A549 (cell line): ENCODE measurements around the gene KRTAP10-10. TPM values are rescaled to one million over a fixed set of nuclear protein-coding genes. Genes with fewer than 3 reads are reported as not detected.
"Not testable (repeated sequence)": the region's sequence is repeated elsewhere in the genome, so short reads cannot be mapped to it uniquely, and the experiment has no call there.

Experiments used
- ATAC-seq, 2 experiments: fragments of 200-7000 bp in 1 of 2; fragments of >200 bp in 1 of 2; cut with Nextera tagmentation in 1 of 2; cut with Tn5 transposase in 1 of 2; 3 replicates each; pipeline versions ENCODE4 v1.8.0 to v1.9.1; 2018 to 2020; ENCODE audit warnings: mild to moderate bottlenecking in 1 of 2, moderate library complexity in 1 of 2
- CTCF ChIA-PET: fragments of 300-600 bp; sonication (Branson Sonifier 250); formaldehyde crosslinking; extraction: SDS; loops from one replicate; lab custom pipeline; 2021; ENCODE audit warnings: antibody characterized with exemption, inconsistent platforms; lab: Yijun Ruan, JAX
- POLR2A ChIA-PET: fragments of 350-600 bp; formaldehyde crosslinking; extraction: SDS; loops from one replicate; lab custom pipeline; 2021; ENCODE audit warnings: antibody characterized with exemption, inconsistent platforms; lab: Yijun Ruan, JAX
- DNase-seq, 2 experiments: peaks; one replicate each; pipeline versions ENCODE4 v3.0.0 to v3.0.0-alpha.2; 2011 to 2016; ENCODE audit warnings: low read depth in 1 of 2, low spot score in 1 of 2
- FAIRE-seq: peaks from 2 replicates; lab custom pipeline; 2011; peaks lifted over from hg19 to GRCh38; lab: Jason Lieb, UNC
- H3K27ac ChIP-seq, 2 experiments: fragments of >200 bp; sonication (Bioruptor Twin); formaldehyde crosslinking; 3 replicates each; pipeline ENCODE4 v1.5.1; 2016 to 2017
- H3K4me1 ChIP-seq: fragments of >200 bp; sonication (Bioruptor Twin); formaldehyde crosslinking; 3 replicates; pipeline ENCODE4 v1.6.1; 2016
- H3K4me2 ChIP-seq: fragments of >200 bp; sonication (Bioruptor Twin); formaldehyde crosslinking; 3 replicates; pipeline ENCODE4 v1.6.1; 2016
- H3K4me3 ChIP-seq: fragments of >200 bp; sonication (Bioruptor Twin); formaldehyde crosslinking; 3 replicates; pipeline ENCODE4 v1.5.1; 2016
- H3K9me3 ChIP-seq: fragments of >200 bp; sonication (Bioruptor Twin); formaldehyde crosslinking; 3 replicates; pipeline ENCODE4 v1.6.1; 2016
- BCL3 ChIP-seq: fragments of >200 bp; sonication (Bioruptor Twin); formaldehyde crosslinking; IDR thresholded peaks from 3 replicates; pipeline ENCODE4 v1.6.1; 2016
- BHLHE40 ChIP-seq: IDR thresholded peaks from 2 replicates; pipeline ENCODE4 v1.6.1; 2012; ENCODE audit warnings: low read depth, low read length, inconsistent platforms
- CHD4 ChIP-seq: fragments of 200-600 bp; sonication (generic); IDR thresholded peaks from 2 replicates; pipeline ENCODE4 v1.6.1; 2016; ENCODE audit warnings: antibody characterized with exemption, mild to moderate bottlenecking, borderline replicate concordance
- CTCF ChIP-seq: fragments of >200 bp; sonication (Bioruptor Twin); formaldehyde crosslinking; IDR thresholded peaks from 3 replicates; pipeline ENCODE4 v1.5.1; 2016
- HDAC2 ChIP-seq: fragments of 200-600 bp; sonication (generic); IDR thresholded peaks from 2 replicates; pipeline ENCODE4 v1.6.1; 2016
- HEYL ChIP-seq: fragments of 250-450 bp; sonication (Bioruptor Pico); IDR thresholded peaks from 2 replicates; pipeline ENCODE4 v1.8.0; 2021; ENCODE audit warnings: mild to moderate bottlenecking, moderate library complexity
- HMGXB4 ChIP-seq: fragments of 250-450 bp; sonication (Bioruptor Pico); IDR thresholded peaks from 2 replicates; pipeline ENCODE4 v1.5.0; 2021; ENCODE audit warnings: mild to moderate bottlenecking, moderate library complexity, borderline replicate concordance
- HOXB13 ChIP-seq: fragments of 250-450 bp; sonication (Bioruptor Pico); IDR thresholded peaks from 2 replicates; pipeline ENCODE4 v1.5.0; 2020; ENCODE audit warnings: low read depth, mild to moderate bottlenecking, moderate library complexity
- NR3C1 ChIP-seq: fragments of >200 bp; sonication (Bioruptor Twin); formaldehyde crosslinking; IDR thresholded peaks from 3 replicates; pipeline ENCODE4 v1.6.1; 2017
- POLR2A ChIP-seq: IDR thresholded peaks from 2 replicates; pipeline ENCODE4 v1.6.1; 2012; ENCODE audit warnings: mild to moderate bottlenecking, low read length
- RAD21 ChIP-seq, 2 experiments: fragments of >200 bp in 1 of 2; sonication (Bioruptor Twin) in 1 of 2; formaldehyde crosslinking in 1 of 2; IDR thresholded peaks in 1 of 2; conservative IDR thresholded peaks in 1 of 2; 2 replicates in 1 of 2; 3 replicates in 1 of 2; pipeline ENCODE4 v1.6.1; 2012 to 2018; ENCODE audit warnings: inconsistent platforms in 1 of 2
- RARB ChIP-seq: fragments of 250-450 bp; sonication (Bioruptor Pico); IDR thresholded peaks from 2 replicates; pipeline ENCODE4 v1.8.0; 2021; ENCODE audit warnings: mild to moderate bottlenecking, moderate library complexity
- REST ChIP-seq: fragments of 200-600 bp; sonication (generic); IDR thresholded peaks from 2 replicates; pipeline ENCODE4 v1.6.1; 2016; ENCODE audit warnings: antibody characterized with exemption, mild to moderate bottlenecking, moderate library complexity
- RNF2 ChIP-seq: fragments of 200-600 bp; sonication (generic); IDR thresholded peaks from 2 replicates; pipeline ENCODE4 v1.6.1; 2016; ENCODE audit warnings: low read depth, mild to moderate bottlenecking, antibody characterized with exemption, moderate library complexity, borderline replicate concordance
- USF2 ChIP-seq: fragments of 450-650 bp; IDR thresholded peaks from 2 replicates; pipeline ENCODE4 v1.6.1; 2014; ENCODE audit warnings: antibody characterized with exemption
- ZFP36 ChIP-seq: fragments of 450-650 bp; IDR thresholded peaks from 2 replicates; pipeline ENCODE4 v1.6.1; 2014; ENCODE audit warnings: borderline replicate concordance; ENCODE audit not compliant: partially characterized antibody
- WGBS: methylation state at CpG from one replicate; pipeline ENCODE4 v1.1.6; 2017; ENCODE audit errors: missing lambda C conversion rate; 5-methylcytosine and 5-hydroxymethylcytosine counted together
- polyA plus RNA-seq, 4 experiments: library from polyadenylated mRNA; depleted of rRNA in 3 of 4; stranded (reverse); fragments of >200 nt; fragmentation: RNase III in 1 of 4; extraction: RNeasy Plus Mini Kit Qiagen cat#74134 plus additional on column Dnase treatment in 1 of 4; gene quantifications; 2 replicates in 3 of 4; 3 replicates in 1 of 4; pipeline ENCODE4 v1.2.3, GENCODE V29; 2011 to 2017

Gene KRTAP10-10
- polyA plus RNA-seq, 2 of the 4 experiments (the other 2 are of a cell fraction) = not detected

GRCh38 chr21:44644878-44645277 is 7.7 kb downstream of the KRTAP10-10 start:
- Histone ChIP-seq H3K4me3 (no peak overlapping the region), H3K4me2 (no peak overlapping the region), H3K9me3 (peaks cover 9% of the 10 kb centered on the region; the same call in 2 of the 3 replicates), H3K4me1 (no peaks in the 10 kb centered on the region), H3K27ac (no peak overlapping the region)
- FAIRE-seq = no peak
- no peak for DNase-seq
- CTCF ChIA-PET = no interaction called here
- TF ChIP-seq RNF2 (no peak), BCL3 (no peak), HEYL (CRISPR knock-in tag) (no peak)
- POLR2A ChIA-PET = no interaction called here
- ATAC-seq = no peak
- 19% methylated on average over 2 of the region's 2 CpGs for WGBS

- H3K4me1 ChIP-seq, DNase-seq, CTCF ChIA-PET, H3K9me3 ChIP-seq, H3K27ac ChIP-seq, FAIRE-seq, H3K4me2 ChIP-seq, H3K4me3 ChIP-seq, ATAC-seq, POLR2A ChIA-PET: not testable (repeated sequence)
- WGBS = 12% methylated on average over 5 of the region's 21 CpGs
Observed at GRCh38 chr21:44646366-44647221, 9.4 kb downstream of the KRTAP10-10 start, which contains the start of gene KRTAP10-11. TSS of gene KRTAP10-11 (plus strand) at chr21:44646414. CDS start at chr21:44646459, 45 bp downstream.

- FAIRE-seq (no peak), DNase-seq (no peak), ATAC-seq (no peak)
- Histone ChIP-seq H3K27ac (no peak overlapping the region), H3K4me2 (no peak overlapping the region), H3K9me3 (peaks cover 5% of the 10 kb centered on the region; the same call in 1 of the 3 replicates), H3K4me3 (no peak overlapping the region), H3K4me1 (no peaks in the 10 kb centered on the region)
- ChIA-PET POLR2A (no interaction called here), CTCF (no interaction called here)
- WGBS = 79% methylated on average over 8 of the region's 8 CpGs
- TF ChIP-seq HDAC2 (no peak), CTCF (no peak), ZFP36 (no peak), BHLHE40 (no peak), HMGXB4 (CRISPR knock-in tag) (no peak), HEYL (CRISPR knock-in tag) (no peak), REST (no peak), RARB (CRISPR knock-in tag) (no peak), NR3C1 (no peak), USF2 (no peak), HOXB13 (CRISPR knock-in tag) (no peak), RNF2 (no peak), POLR2A (no peak), CHD4 (no peak), RAD21 (conservative IDR thresholded peaks at IDR 0.05 in 1 of 2, IDR thresholded peaks at IDR 0.05 in 1 of 2) (no peak)
- TF ChIP-seq, all 56 proteins: peak for 0
Observed at GRCh38 chr21:44647222-44647552, 10.0 kb downstream of the KRTAP10-10 start.
